CD4-positive, alpha-beta T cell (primary cell): ENCODE measurements around the gene UCHL5. TPM values are rescaled to one million over a fixed set of nuclear protein-coding genes. Genes with fewer than 3 reads are reported as not detected.

Source experiments
- ATAC-seq: fragments of 200-7000 bp; cut with Tn5 transposase; one replicate; pipeline ENCODE4 v1.10.0; 2022; ENCODE audit warnings: mild to moderate bottlenecking; ENCODE audit not compliant: poor library complexity
- CTCF ChIA-PET: fragments of 350-600 bp; sonication (Branson Sonifier 250); formaldehyde crosslinking; loops from one replicate; lab custom pipeline; 2021; ENCODE audit warnings: antibody characterized with exemption, inconsistent platforms; lab: Charles Lee
- POLR2A ChIA-PET: fragments of 350-600 bp; sonication (Branson Sonifier 250); formaldehyde crosslinking; loops from one replicate; lab custom pipeline; 2021; ENCODE audit warnings: antibody characterized with exemption, inconsistent platforms; lab: Charles Lee
- DNase-seq, 14 experiments: peaks; one replicate each; pipeline ENCODE4 v3.0.0-alpha.2; 2013 to 2020; ENCODE audit warnings: mixed read lengths in 2 of 14
- H3K27ac ChIP-seq, 2 donors: one replicate each; pipeline versions ENCODE4 v1.5.1 to v1.7.0; 2013; ENCODE audit warnings: low read length in 2 of 2, low read depth in 1 of 2, mild to moderate bottlenecking in 1 of 2
- H3K27me3 ChIP-seq, 2 experiments: 1 replicate in 1 of 2; 2 replicates in 1 of 2; pipeline versions ENCODE4 v1.6.1 to v1.7.0; 2013; ENCODE audit warnings: low read length in 2 of 2, control low read depth in 1 of 2, mild to moderate bottlenecking in 1 of 2, moderate library complexity in 1 of 2; ENCODE audit not compliant: insufficient read depth in 2 of 2, control insufficient read depth in 1 of 2
- H3K36me3 ChIP-seq: one replicate; pipeline ENCODE4 v1.6.1; 2013; ENCODE audit warnings: low read length, control low read depth; ENCODE audit not compliant: insufficient read depth
- H3K4me1 ChIP-seq: one replicate; pipeline ENCODE4 v1.6.1; 2013; ENCODE audit warnings: low read length, control low read depth; ENCODE audit not compliant: insufficient read depth
- H3K4me3 ChIP-seq: one replicate; pipeline ENCODE4 v1.5.1; 2013; ENCODE audit warnings: mild to moderate bottlenecking, low read length, moderate library complexity
- H3K9me3 ChIP-seq, 2 experiments: 1 replicate in 1 of 2; 2 replicates in 1 of 2; pipeline versions ENCODE4 v1.6.1 to v1.7.0; 2013; ENCODE audit warnings: low read length in 2 of 2, mild to moderate bottlenecking in 2 of 2, control low read depth in 1 of 2, moderate library complexity in 1 of 2; ENCODE audit not compliant: control insufficient read depth in 1 of 2, insufficient read depth in 1 of 2
- H3K27ac Mint-ChIP-seq: one replicate; pipeline ENCODE4 v1.8.0; 2020; ENCODE audit warnings: mixed read lengths
- H3K27me3 Mint-ChIP-seq: one replicate; pipeline ENCODE4 v1.8.0; 2021; ENCODE audit warnings: mixed read lengths
- H3K36me3 Mint-ChIP-seq: one replicate; pipeline ENCODE4 v1.8.0; 2021; ENCODE audit warnings: low read depth, mixed read lengths
- H3K4me1 Mint-ChIP-seq: one replicate; pipeline ENCODE4 v1.8.0; 2021; ENCODE audit warnings: low read depth, mixed read lengths
- H3K4me3 Mint-ChIP-seq: one replicate; pipeline ENCODE4 v1.8.0; 2020; ENCODE audit warnings: mild to moderate bottlenecking, mixed read lengths
- H3K9me3 Mint-ChIP-seq: one replicate; pipeline ENCODE4 v1.8.0; 2020; ENCODE audit warnings: mixed read lengths
- intact Hi-C, 2 experiments: fragments of 100-400 bp; cut with DNase I in 1 of 2; cut with micrococcal nuclease in 1 of 2; formaldehyde crosslinking; loops; one replicate each; pipeline versions ENCODE4 v1.15.1 to v1.9.0; 2023 to 2025; cut with DNase I, micrococcal nuclease
- total RNA-seq, 174 experiments: library from RNA in 2 of 174; stranded (reverse) in 2 of 174; gene quantifications; one replicate each; pipeline ENCODE4 v1.2.3 and lab custom pipeline; 2021 to 2026
- TF ChIP-seq, protein P1 (sequence below): fragments of 200-600 bp; IDR thresholded peaks from one replicate; pipeline ENCODE4 v1.8.0; 2022; ENCODE audit warnings: antibody characterized with exemption, mild to moderate bottlenecking

UCHL5 gene
- total RNA-seq, 2 experiments from 2014 or later = 16.4 to 19.2 TPM

DNA sequence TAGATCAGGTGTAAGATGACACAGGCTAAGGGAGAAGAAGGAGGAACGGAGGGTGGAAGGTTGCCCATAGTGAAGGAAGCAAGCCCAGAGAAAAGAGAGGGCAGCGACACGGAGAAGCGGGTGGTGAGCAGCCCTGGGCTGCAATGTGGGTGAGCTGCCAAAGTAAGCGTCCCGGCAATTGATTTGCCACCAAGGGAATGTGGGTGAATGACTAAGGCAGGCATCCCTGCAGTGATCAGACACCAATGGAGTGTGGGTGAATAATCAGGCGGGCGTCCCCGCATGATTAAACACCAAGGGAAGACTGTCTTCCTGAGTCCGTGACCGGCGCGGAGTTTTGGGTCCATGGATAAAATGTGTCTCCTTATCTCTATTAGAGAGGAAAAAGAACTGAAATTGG lies 79.6 kb downstream of the UCHL5 start:
- CTCF ChIA-PET = no interaction called here

GRCh38 chr1:192978195-192978710 lies 80.9 kb downstream of the UCHL5 start:
- DNase-seq (no peak), ATAC-seq (no peak)
- ChIA-PET POLR2A (no interaction called here), CTCF (no interaction called here)
- Mint-ChIP-seq H3K27ac (no peak overlapping the region), H3K4me1 (no peaks in the 10 kb centered on the region), H3K9me3 (no peaks in the 10 kb centered on the region), H3K27me3 (no peaks in the 10 kb centered on the region), H3K4me3 (no peak overlapping the region), H3K36me3 (no peaks in the 10 kb centered on the region)
- Histone ChIP-seq H3K27me3 (no peaks in the 10 kb centered on the region), H3K36me3 (no peaks in the 10 kb centered on the region), H3K27ac (no peak overlapping the region), H3K4me3 (no peak overlapping the region), H3K4me1 (no peaks in the 10 kb centered on the region), H3K9me3 (no peaks in the 10 kb centered on the region)
- TF ChIP-seq, protein P1, sequence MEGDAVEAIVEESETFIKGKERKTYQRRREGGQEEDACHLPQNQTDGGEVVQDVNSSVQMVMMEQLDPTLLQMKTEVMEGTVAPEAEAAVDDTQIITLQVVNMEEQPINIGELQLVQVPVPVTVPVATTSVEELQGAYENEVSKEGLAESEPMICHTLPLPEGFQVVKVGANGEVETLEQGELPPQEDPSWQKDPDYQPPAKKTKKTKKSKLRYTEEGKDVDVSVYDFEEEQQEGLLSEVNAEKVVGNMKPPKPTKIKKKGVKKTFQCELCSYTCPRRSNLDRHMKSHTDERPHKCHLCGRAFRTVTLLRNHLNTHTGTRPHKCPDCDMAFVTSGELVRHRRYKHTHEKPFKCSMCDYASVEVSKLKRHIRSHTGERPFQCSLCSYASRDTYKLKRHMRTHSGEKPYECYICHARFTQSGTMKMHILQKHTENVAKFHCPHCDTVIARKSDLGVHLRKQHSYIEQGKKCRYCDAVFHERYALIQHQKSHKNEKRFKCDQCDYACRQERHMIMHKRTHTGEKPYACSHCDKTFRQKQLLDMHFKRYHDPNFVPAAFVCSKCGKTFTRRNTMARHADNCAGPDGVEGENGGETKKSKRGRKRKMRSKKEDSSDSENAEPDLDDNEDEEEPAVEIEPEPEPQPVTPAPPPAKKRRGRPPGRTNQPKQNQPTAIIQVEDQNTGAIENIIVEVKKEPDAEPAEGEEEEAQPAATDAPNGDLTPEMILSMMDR = no peak
- intact Hi-C loops = no loop called here

More for the DNA sequence above, 79.6 kb downstream of the UCHL5 start:
- ATAC-seq (no peak), DNase-seq (no peak)
- no peaks in the 10 kb centered on the region for H3K9me3 Mint-ChIP-seq
- H3K4me1 Mint-ChIP-seq = no peaks in the 10 kb centered on the region
- POLR2A ChIA-PET = no interaction called here
- no peak overlapping the region for H3K27ac Mint-ChIP-seq
- no peaks in the 10 kb centered on the region for H3K4me1 ChIP-seq
- TF ChIP-seq, protein P1 = no peak
- H3K36me3 Mint-ChIP-seq = no peaks in the 10 kb centered on the region
- no peaks in the 10 kb centered on the region for H3K9me3 ChIP-seq
- intact Hi-C loops = no loop called here
- H3K27me3 Mint-ChIP-seq = no peaks in the 10 kb centered on the region
- H3K36me3 ChIP-seq = no peaks in the 10 kb centered on the region
- H3K4me3 ChIP-seq = no peak overlapping the region
- no peaks in the 10 kb centered on the region for H3K27me3 ChIP-seq
- H3K4me3 Mint-ChIP-seq = no peak overlapping the region
- no peak overlapping the region for H3K27ac ChIP-seq

GRCh38 chr1:192977089-192977706 lies 82.0 kb downstream of the UCHL5 start:
- Mint-ChIP-seq H3K27me3 (no peaks in the 10 kb centered on the region), H3K4me1 (no peaks in the 10 kb centered on the region), H3K9me3 (no peaks in the 10 kb centered on the region), H3K36me3 (no peaks in the 10 kb centered on the region), H3K4me3 (no peak overlapping the region), H3K27ac (no peak overlapping the region)
- Histone ChIP-seq H3K36me3 (no peaks in the 10 kb centered on the region), H3K4me1 (no peaks in the 10 kb centered on the region), H3K27me3 (no peaks in the 10 kb centered on the region), H3K27ac (no peak overlapping the region), H3K4me3 (no peak overlapping the region), H3K9me3 (no peaks in the 10 kb centered on the region)
- intact Hi-C loops = no loop called here
- DNase-seq (no peak), ATAC-seq (no peak)
- ChIA-PET CTCF (no interaction called here), POLR2A (no interaction called here)
- TF ChIP-seq, protein P1 = no peak
